H1 (cell line): ENCODE measurements around the gene PRR7. TPM values are rescaled to one million over a fixed set of nuclear protein-coding genes. Genes with fewer than 3 reads are reported as not detected.

Source experiments
- CTCF ChIA-PET: fragments of 300-600 bp; sonication (Branson Sonifier 250); formaldehyde crosslinking; loops from one replicate; lab custom pipeline; 2021; ENCODE audit not compliant: partially characterized antibody; lab: Charles Lee
- POLR2A ChIA-PET: fragments of 300-600 bp; sonication (Branson Sonifier 250); formaldehyde crosslinking; loops from one replicate; lab custom pipeline; 2021; ENCODE audit warnings: inconsistent platforms; ENCODE audit not compliant: partially characterized antibody; lab: Charles Lee
- DNase-seq, 2 experiments: peaks; one replicate each; pipeline versions ENCODE4 v3.0.0 to v3.0.0-alpha.2; 2010 to 2022; ENCODE audit warnings: low spot score in 2 of 2, low read depth in 1 of 2, mixed read lengths in 1 of 2
- FAIRE-seq: peaks from 2 replicates; lab custom pipeline; 2011; peaks lifted over from hg19 to GRCh38; lab: Jason Lieb, UNC
- H2AFZ ChIP-seq: 2 replicates; pipeline ENCODE4 v1.8.1; 2012; ENCODE audit warnings: low read length, inconsistent platforms
- H2AK5ac ChIP-seq: 2 replicates; pipeline ENCODE4 v1.6.1; 2013; ENCODE audit warnings: low read depth, low read length
- H2BK120ac ChIP-seq: replicated peaks from 2 replicates; pipeline ENCODE3; 2013; ENCODE audit warnings: low read depth, low read length, inconsistent platforms
- H2BK12ac ChIP-seq: 2 replicates; pipeline ENCODE4 v1.6.1; 2013; ENCODE audit warnings: low read depth, low read length
- H2BK15ac ChIP-seq: 2 replicates; pipeline ENCODE4 v1.6.1; 2013; ENCODE audit warnings: low read length
- H2BK20ac ChIP-seq: 2 replicates; pipeline ENCODE4 v1.6.1; 2013; ENCODE audit warnings: low read length
- H2BK5ac ChIP-seq: 2 replicates; pipeline ENCODE4 v1.6.1; 2013; ENCODE audit warnings: low read depth, low read length
- H3K14ac ChIP-seq: 2 replicates; pipeline ENCODE4 v1.6.1; 2013; ENCODE audit warnings: inconsistent platforms; ENCODE audit not compliant: insufficient read length
- H3K18ac ChIP-seq: 2 replicates; pipeline ENCODE4 v1.6.1; 2013; ENCODE audit warnings: low read length; ENCODE audit errors: extremely low read depth
- H3K23ac ChIP-seq: 2 replicates; pipeline ENCODE4 v1.6.1; 2013; ENCODE audit warnings: inconsistent platforms; ENCODE audit not compliant: insufficient read length
- H3K23me2 ChIP-seq: 2 replicates; pipeline ENCODE4 v1.6.1; 2013; ENCODE audit warnings: low read depth, low read length
- H3K27ac ChIP-seq: 2 replicates; pipeline ENCODE4 v1.6.1; 2011; ENCODE audit warnings: low read depth, low read length, inconsistent platforms
- H3K27me3 ChIP-seq, 4 experiments: replicated peaks in 1 of 4; 1 replicate in 1 of 4; 2 replicates in 3 of 4; pipeline versions ENCODE4 v1.6.1 to v1.8.1; 2011 to 2013; ENCODE audit warnings: low read length in 3 of 4, mild to moderate bottlenecking in 3 of 4, inconsistent platforms in 2 of 4, mixed read lengths in 2 of 4, moderate library complexity in 1 of 4; ENCODE audit not compliant: control insufficient read depth in 3 of 4, insufficient read depth in 3 of 4; ENCODE audit errors: extremely low read depth in 1 of 4
- H3K36me3 ChIP-seq, 4 experiments: 2 replicates each; pipeline versions ENCODE4 v1.6.1 to v1.8.1; 2011 to 2013; ENCODE audit warnings: mild to moderate bottlenecking in 4 of 4, low read length in 3 of 4, moderate library complexity in 2 of 4, control low read depth in 1 of 4, inconsistent platforms in 1 of 4; ENCODE audit not compliant: insufficient read depth in 4 of 4, control insufficient read depth in 2 of 4
- H3K4ac ChIP-seq: replicated peaks from 2 replicates; pipeline ENCODE3; 2013; ENCODE audit warnings: low read length, low read depth, mixed read lengths, inconsistent platforms; ENCODE audit not compliant: insufficient read length
- H3K4me1 ChIP-seq, 4 experiments: replicated peaks in 1 of 4; 1 replicate in 1 of 4; 2 replicates in 3 of 4; pipeline versions ENCODE4 v1.6.1 to v1.8.1; 2011 to 2013; ENCODE audit warnings: low read length in 3 of 4, inconsistent platforms in 2 of 4, mixed read lengths in 1 of 4; ENCODE audit not compliant: insufficient read depth in 4 of 4, control insufficient read depth in 3 of 4
- H3K4me2 ChIP-seq, 2 experiments: 2 replicates each; pipeline versions ENCODE4 v1.6.1 to v1.8.1; 2011 to 2013; ENCODE audit warnings: low read depth in 2 of 2, low read length in 2 of 2, control low read depth in 1 of 2, inconsistent platforms in 1 of 2, mild to moderate bottlenecking in 1 of 2; ENCODE audit not compliant: insufficient read depth in 1 of 2
- H3K4me3 ChIP-seq, 4 experiments: fragments of 200-600, 300-600 bp in 1 of 4; sonication (generic), shearing (Covaris generic), sonication (Bioruptor Twin) in 1 of 4; 2 replicates each; pipeline versions ENCODE4 v1.5.1 to v1.8.1; 2011 to 2016; ENCODE audit warnings: low read length in 4 of 4, low read depth in 3 of 4, control low read depth in 2 of 4, inconsistent platforms in 2 of 4, mild to moderate bottlenecking in 2 of 4, mixed read lengths in 1 of 4, moderate library complexity in 1 of 4; ENCODE audit not compliant: insufficient read depth in 2 of 4; ENCODE audit errors: extremely low read depth in 1 of 4
- H3K56ac ChIP-seq: replicated peaks from 2 replicates; pipeline ENCODE3; 2013; ENCODE audit warnings: low read depth, mild to moderate bottlenecking, mixed read lengths, low read length, inconsistent platforms; ENCODE audit not compliant: insufficient read length
- H3K79me1 ChIP-seq: 2 replicates; pipeline ENCODE4 v1.6.1; 2013; ENCODE audit warnings: low read depth, low read length, control low read depth
- H3K79me2 ChIP-seq, 2 experiments: 2 replicates each; pipeline versions ENCODE4 v1.6.1 to v1.8.1; 2012 to 2013; ENCODE audit warnings: low read length in 2 of 2, mild to moderate bottlenecking in 2 of 2, inconsistent platforms in 1 of 2; ENCODE audit not compliant: insufficient read depth in 2 of 2, control insufficient read depth in 1 of 2
- H3K9ac ChIP-seq, 4 experiments: replicated peaks in 1 of 4; 1 replicate in 1 of 4; 2 replicates in 3 of 4; pipeline versions ENCODE4 v1.6.1 to v1.8.1; 2011 to 2013; ENCODE audit warnings: low read depth in 3 of 4, low read length in 3 of 4, control low read depth in 2 of 4, mild to moderate bottlenecking in 2 of 4, moderate library complexity in 2 of 4, inconsistent platforms in 1 of 4; ENCODE audit errors: extremely low read depth in 1 of 4
- H3K9me3 ChIP-seq, 2 experiments: 2 replicates each; pipeline versions ENCODE4 v1.6.1 to v1.8.1; 2012 to 2013; ENCODE audit warnings: mild to moderate bottlenecking in 2 of 2, moderate library complexity in 2 of 2, control low read depth in 1 of 2, inconsistent platforms in 1 of 2, low read depth in 1 of 2, low read length in 1 of 2, mixed read lengths in 1 of 2; ENCODE audit not compliant: insufficient read depth in 2 of 2
- H4K20me1 ChIP-seq, 2 experiments: replicated peaks in 1 of 2; 2 replicates each; pipeline versions ENCODE3 to v1.8.1; 2011 to 2013; ENCODE audit warnings: inconsistent platforms in 2 of 2, low read length in 2 of 2, mild to moderate bottlenecking in 1 of 2; ENCODE audit not compliant: insufficient read depth in 2 of 2, control insufficient read depth in 1 of 2
- H4K5ac ChIP-seq: 2 replicates; pipeline ENCODE4 v1.6.1; 2013; ENCODE audit warnings: low read length, low read depth, mixed read lengths, inconsistent platforms; ENCODE audit not compliant: insufficient read length
- H4K8ac ChIP-seq: 2 replicates; pipeline ENCODE4 v1.8.0; 2013; ENCODE audit warnings: mild to moderate bottlenecking, moderate library complexity, low read length, inconsistent platforms; ENCODE audit not compliant: insufficient read depth; ENCODE audit errors: extremely low read depth
- H4K91ac ChIP-seq: replicated peaks from 2 replicates; pipeline ENCODE3; 2013; ENCODE audit warnings: low read length, mixed read lengths, inconsistent platforms; ENCODE audit not compliant: insufficient read length
- ATF2 ChIP-seq: IDR thresholded peaks from 2 replicates; pipeline ENCODE4 v1.6.1; 2012; ENCODE audit warnings: low read length, inconsistent platforms
- BCL11A ChIP-seq, 2 experiments: IDR thresholded peaks; one replicate each; pipeline ENCODE4 v1.6.1; 2011; ENCODE audit warnings: low read depth in 2 of 2, low read length in 2 of 2, mild to moderate bottlenecking in 2 of 2
- BRCA1 ChIP-seq: IDR thresholded peaks from 2 replicates; pipeline ENCODE4 v1.6.1; 2012; ENCODE audit warnings: low read depth, low read length, improper control_type of control experiment
- EGR1 ChIP-seq: IDR thresholded peaks from 2 replicates; pipeline ENCODE4 v1.6.1; 2011; ENCODE audit warnings: low read depth, low read length, borderline replicate concordance
- EP300 ChIP-seq, 2 experiments: IDR thresholded peaks; 1 replicate in 1 of 2; 2 replicates in 1 of 2; pipeline ENCODE4 v1.6.1; 2011 to 2012; ENCODE audit warnings: low read depth in 2 of 2, low read length in 2 of 2, mild to moderate bottlenecking in 2 of 2, borderline replicate concordance in 1 of 2, inconsistent platforms in 1 of 2, moderate library complexity in 1 of 2
- NANOG ChIP-seq: IDR thresholded peaks from 2 replicates; pipeline ENCODE4 v1.6.1; 2011; ENCODE audit warnings: low read length, low read depth, mild to moderate bottlenecking, inconsistent platforms; ENCODE audit not compliant: insufficient read depth, poor library complexity, severe bottlenecking
- PHF8 ChIP-seq: fragments of 200-600 bp; sonication (generic); conservative IDR thresholded peaks from 2 replicates; pipeline ENCODE4 v1.7.1; 2012; ENCODE audit warnings: low read depth, mild to moderate bottlenecking, inconsistent platforms, low read length, moderate library complexity
- POLR2A ChIP-seq, 2 experiments: IDR thresholded peaks; 1 replicate in 1 of 2; 2 replicates in 1 of 2; pipeline ENCODE4 v1.6.1; 2011; ENCODE audit warnings: low read depth in 2 of 2, low read length in 2 of 2, mild to moderate bottlenecking in 2 of 2; ENCODE audit errors: control extremely low read depth in 1 of 2
- SIN3A ChIP-seq, 2 experiments: IDR thresholded peaks in 1 of 2; conservative IDR thresholded peaks in 1 of 2; 2 replicates each; pipeline ENCODE4 v1.6.1; 2011 to 2012; ENCODE audit warnings: low read length in 2 of 2, improper control_type of control experiment in 1 of 2, low read depth in 1 of 2, mild to moderate bottlenecking in 1 of 2
- SUZ12 ChIP-seq: fragments of 200-600 bp; sonication (generic); IDR thresholded peaks from 2 replicates; pipeline ENCODE4 v1.6.1; 2012; ENCODE audit warnings: mild to moderate bottlenecking, inconsistent platforms, low read length, moderate library complexity, mixed read lengths
- TCF12 ChIP-seq: IDR thresholded peaks from 2 replicates; pipeline ENCODE4 v1.6.1; 2011; ENCODE audit warnings: low read depth, mild to moderate bottlenecking, low read length
- WGBS, 2 experiments: shearing (Covaris generic) in 1 of 2; methylation state at CpG; one replicate each; pipeline versions ENCODE4 v1.1.6 to v1.1.7; 2013 to 2015; ENCODE audit warnings: low lambda C conversion rate in 2 of 2, mixed read lengths in 2 of 2, inconsistent platforms in 1 of 2, low coverage in 1 of 2, missing lambda C conversion rate in 1 of 2; ENCODE audit not compliant: insufficient replicate concordance in 2 of 2, insufficient coverage in 1 of 2, insufficient read length in 1 of 2; ENCODE audit errors: extremely low coverage in 1 of 2, missing lambda C conversion rate in 1 of 2; 5-methylcytosine and 5-hydroxymethylcytosine counted together
- polyA plus RNA-seq, 7 experiments: library from polyadenylated mRNA; depleted of rRNA in 3 of 7; stranded (reverse) in 5 of 7; unstranded in 2 of 7; fragments of >200 nt in 5 of 7; fragments of 200-250 nt in 2 of 7; gene quantifications; 1 replicate in 5 of 7; 2 replicates in 1 of 7; 4 replicates in 1 of 7; pipeline versions ENCODE4 v1.2.1 to v1.2.3, GENCODE V29; 2011 to 2013; ENCODE audit warnings: missing spikeins in 2 of 7, mixed read lengths in 2 of 7
- total RNA-seq: library from RNA; stranded (reverse); fragmentation: NEBNext Ultra II Directional; extraction: Animal tissue kit (Norgen Biotek cat#: 25700); gene quantifications from 2 replicates; pipeline ENCODE4 v1.2.1, GENCODE V29; 2021

The PRR7 gene
- total and polyA plus RNA-seq, 2 of the 8 experiments (the other 6 are each of a cell fraction or from before 2014, with no cell fraction given), result 8.0 to 11.8 TPM

GRCh38 chr5:177456591-177456964 is 10.0 kb downstream of the PRR7 start:
- Histone ChIP-seq H2BK20ac (no peak overlapping the region), H3K27me3 (peaks cover 0 to 9% (median 6%) of the 10 kb centered on the region in 4 experiments; a peak in 2 of 7 replicates), H4K8ac (no peak overlapping the region), H4K20me1 (peaks cover 29 to 35% of the 10 kb centered on the region in 2 experiments), H3K79me1 (no peaks in the 10 kb centered on the region), H2BK15ac (no peak overlapping the region), H3K9me3 (no peaks in the 10 kb centered on the region), H3K14ac (no peak overlapping the region), H3K79me2 (no peaks in the 10 kb centered on the region), H3K4me2 (peak overlapping the region in 1 of 2 experiments; percentile 64; a peak in 1 of 4 replicates), H3K27ac (no peak overlapping the region), H2AFZ (no peak overlapping the region), H4K91ac (no peak overlapping the region), H2BK12ac (no peak overlapping the region), H3K18ac (no peak overlapping the region), H2BK5ac (no peak overlapping the region; the same call in 1 of the 2 replicates), H3K4me3 (peak overlapping the region in 1 of 4 experiments; percentile 17; a peak in 1 of 8 replicates), H3K23me2 (peaks cover 15% of the 10 kb centered on the region; the same call in 1 of the 2 replicates), H3K56ac (no peak overlapping the region), H3K23ac (no peak overlapping the region), H4K5ac (no peak overlapping the region), H3K36me3 (peaks cover 19 to 42% (median 36%) of the 10 kb centered on the region in 4 experiments), H3K4ac (no peak overlapping the region), H2BK120ac (no peak overlapping the region), H2AK5ac (no peak overlapping the region), H3K9ac (no peak overlapping the region), H3K4me1 (peaks cover 0 to 20% (median 10%) of the 10 kb centered on the region in 4 experiments; a peak in 6 of 7 replicates)
- DNase-seq (no peak), FAIRE-seq (peak; percentile 42)
- CTCF ChIA-PET, result interaction anchor here (1.0 to 23.6 kb wide), 23 partner anchors 9 to 697 kb away, joined by 3 to 430 read pairs (median 6); partner anchors contain the start of genes DBN1, F12, GRK6 and PFN3
- WGBS, 2 experiments, result 57% methylated on average over 12 of the region's 12 CpGs; no CpG with 5 or more reads in 1 of the 2 experiments
- POLR2A ChIA-PET, result interaction anchor here (1.3 to 67.5 kb wide), 7 partner anchors 13 to 105 kb away, joined by 3 to 3349 read pairs (median 10); partner anchors contain the start of genes DBN1, DOK3, LMAN2 and PDLIM7
- TF ChIP-seq BCL11A (IDR thresholded peaks at IDR 0.05; ENCODE audit: low read depth in 2 of 2, low read length in 2 of 2) (no peak), TCF12 (no peak), EGR1 (no peak), ATF2 (no peak), EP300 (IDR thresholded peaks at IDR 0.05; ENCODE audit: borderline replicate concordance in 1 of 2, low read depth in 2 of 2, low read length in 2 of 2) (no peak), NANOG (no peak), SUZ12 (no peak), BRCA1 (no peak), POLR2A (IDR thresholded peaks at IDR 0.05; ENCODE audit: control extremely low read depth in 1 of 2, low read depth in 2 of 2, low read length in 2 of 2) (no peak), PHF8 (no peak), SIN3A (conservative IDR thresholded peaks at IDR 0.05 in 1 of 2, IDR thresholded peaks at IDR 0.05 in 1 of 2; ENCODE audit: low read depth in 1 of 2, low read length in 2 of 2) (no peak)
